Liver (tissue), 9 donors: ENCODE data around the gene TSPAN31. TPM values are rescaled to one million over a fixed set of nuclear protein-coding genes. Genes with fewer than 3 reads are reported as not detected.

Experiments used
- DNase-seq: peaks from one replicate; pipeline ENCODE4 v3.0.0-alpha.2; 2017; ENCODE audit warnings: low spot score
- H3K27ac ChIP-seq, 2 donors: one replicate each; pipeline ENCODE4 v1.7.0; 2013; ENCODE audit warnings: inconsistent platforms in 2 of 2, low read length in 2 of 2, control low read depth in 1 of 2, low read depth in 1 of 2, mild to moderate bottlenecking in 1 of 2
- H3K27me3 ChIP-seq, 4 donors: one replicate each; pipeline versions ENCODE4 v1.6.1 to v1.7.0; 2013; ENCODE audit warnings: low read length in 3 of 4, inconsistent platforms in 1 of 4, mild to moderate bottlenecking in 1 of 4, moderate library complexity in 1 of 4; ENCODE audit not compliant: control insufficient read depth in 4 of 4, insufficient read depth in 4 of 4
- H3K36me3 ChIP-seq, 4 donors: one replicate each; pipeline versions ENCODE4 v1.6.1 to v1.7.0; 2013; ENCODE audit warnings: low read length in 3 of 4, mild to moderate bottlenecking in 3 of 4, low read depth in 1 of 4, moderate library complexity in 1 of 4; ENCODE audit not compliant: control insufficient read depth in 4 of 4, insufficient read depth in 3 of 4
- H3K4me1 ChIP-seq, 4 donors: one replicate each; pipeline versions ENCODE4 v1.6.1 to v1.7.0; 2013; ENCODE audit warnings: low read length in 3 of 4, mild to moderate bottlenecking in 3 of 4, moderate library complexity in 1 of 4; ENCODE audit not compliant: control insufficient read depth in 4 of 4, insufficient read depth in 4 of 4
- H3K4me3 ChIP-seq, 3 donors: one replicate each; pipeline versions ENCODE4 v1.6.1 to v1.7.0; 2013; ENCODE audit warnings: low read length in 3 of 3, control low read depth in 1 of 3, low read depth in 1 of 3, mild to moderate bottlenecking in 1 of 3
- H3K9ac ChIP-seq, 2 donors: one replicate each; pipeline ENCODE4 v1.7.0; 2013; ENCODE audit warnings: low read length in 2 of 2, mild to moderate bottlenecking in 2 of 2, moderate library complexity in 2 of 2, control low read depth in 1 of 2, low read depth in 1 of 2
- H3K9me3 ChIP-seq, 4 donors: one replicate each; pipeline versions ENCODE4 v1.6.1 to v1.7.0; 2013; ENCODE audit warnings: low read length in 3 of 4; ENCODE audit not compliant: control insufficient read depth in 4 of 4
- ATF3 ChIP-seq: IDR thresholded peaks from 2 replicates; pipeline ENCODE4 v1.6.1; 2016; ENCODE audit warnings: antibody characterized with exemption
- CTCF ChIP-seq: fragments of 150-350 bp; IDR thresholded peaks from 2 replicates; pipeline ENCODE4 v1.5.1; 2017; ENCODE audit warnings: improper control_type of control experiment, low read depth, low read length; ENCODE audit not compliant: missing input control
- EGR1 ChIP-seq, 2 donors: IDR thresholded peaks; 2 replicates each; pipeline ENCODE4 v1.6.1; 2016 to 2018; ENCODE audit warnings: antibody characterized with exemption in 2 of 2, low read depth in 2 of 2
- FOXA1 ChIP-seq: IDR thresholded peaks from 2 replicates; pipeline ENCODE4 v1.6.1; 2016; ENCODE audit warnings: antibody characterized with exemption
- FOXA2 ChIP-seq: IDR thresholded peaks from 2 replicates; pipeline ENCODE4 v1.6.1; 2016; ENCODE audit warnings: antibody characterized with exemption
- GABPA ChIP-seq, 2 donors: IDR thresholded peaks in 1 of 2; conservative IDR thresholded peaks in 1 of 2; 2 replicates each; pipeline ENCODE4 v1.6.1; 2016; ENCODE audit warnings: antibody characterized with exemption in 2 of 2, mild to moderate bottlenecking in 1 of 2, moderate library complexity in 1 of 2
- HNF4G ChIP-seq: IDR thresholded peaks from 2 replicates; pipeline ENCODE4 v1.6.1; 2016; ENCODE audit warnings: antibody characterized with exemption
- JUND ChIP-seq, 2 donors: IDR thresholded peaks; 2 replicates each; pipeline ENCODE4 v1.6.1; 2016; ENCODE audit warnings: antibody characterized with exemption in 2 of 2
- NR2F2 ChIP-seq: IDR thresholded peaks from 2 replicates; pipeline ENCODE4 v1.6.1; 2016; ENCODE audit warnings: antibody characterized with exemption
- RAD21 ChIP-seq, 2 donors: IDR thresholded peaks; 2 replicates each; pipeline ENCODE4 v1.6.1; 2016; ENCODE audit warnings: antibody characterized with exemption in 2 of 2, mild to moderate bottlenecking in 2 of 2
- REST ChIP-seq: IDR thresholded peaks from 2 replicates; pipeline ENCODE4 v1.6.1; 2016; ENCODE audit warnings: antibody characterized with exemption, mild to moderate bottlenecking
- YY1 ChIP-seq: IDR thresholded peaks from 2 replicates; pipeline ENCODE4 v1.6.1; 2016; ENCODE audit warnings: antibody characterized with exemption, mild to moderate bottlenecking
- ZBTB33 ChIP-seq: IDR thresholded peaks from 2 replicates; pipeline ENCODE4 v1.6.1; 2016; ENCODE audit warnings: antibody characterized with exemption
- WGBS: extraction: QIAGEN DNeasy Blood & Tissue Kit; methylation state at CpG from one replicate; pipeline ENCODE4 v1.1.7; 2013; 5-methylcytosine and 5-hydroxymethylcytosine counted together
- polyA plus RNA-seq, 2 donors: library from polyadenylated mRNA; stranded (reverse) in 1 of 2; unstranded in 1 of 2; fragments of 200-250 nt in 1 of 2; fragments of >200 nt in 1 of 2; fragmentation: Nextera tagmentation in 1 of 2; extraction: Ambion mirVana in 1 of 2; gene quantifications; one replicate each; pipeline versions ENCODE4 v1.2.1 to v1.2.3, GENCODE V29; 2013 to 2015
- total RNA-seq, 2 donors: library from RNA; depleted of rRNA; stranded (reverse); fragments of >200 nt; gene quantifications; one replicate each; pipeline ENCODE4 v1.2.3, GENCODE V29; 2014
- donor health status: healthy.
- donor health status: healthy.
- donor health status: healthy.
- donor health status: healthy.
- donor health status: healthy.

TSPAN31 gene
- total and polyA plus RNA-seq, 4 donors = 16.9 to 39.4 (median 24.6) TPM

- Histone ChIP-seq H3K4me1 (peaks cover 5 to 30% (median 20%) of the 10 kb centered on the region in 4 donors), H3K27ac (no peak overlapping the region), H3K9ac (no peak overlapping the region), H3K27me3 (peaks cover 0 to 14% (median 6%) of the 10 kb centered on the region in 4 donors), H3K36me3 (peaks cover 6 to 14% (median 10%) of the 10 kb centered on the region in 4 donors), H3K9me3 (no peaks in the 10 kb centered on the region), H3K4me3 (peak overlapping the region in 2 of 3 donors; percentile 15 to 42)
- WGBS = 23% methylated on average over 17 of the region's 17 CpGs
- no peak for TF ChIP-seq ZBTB33
- DNase-seq = no peak
These were observed 19.8 kb downstream of the TSPAN31 start for GRCh38 chr12:57764662-57765002.

- 4% methylated on average over 60 of the region's 60 CpGs for WGBS
- peak overlapping the region in 2 of 3 donors; percentile 15 to 42 for H3K4me3 ChIP-seq
- peaks cover 5 to 30% (median 20%) of the 10 kb centered on the region in 4 donors for H3K4me1 ChIP-seq
- H3K9ac ChIP-seq = no peak overlapping the region
- no peak overlapping the region for H3K27ac ChIP-seq
- H3K36me3 ChIP-seq = peaks cover 7 to 19% (median 10%) of the 10 kb centered on the region in 4 donors
- TF ChIP-seq JUND (IDR thresholded peaks at IDR 0.05) = no peak
- TF ChIP-seq EGR1 (IDR thresholded peaks at IDR 0.05; ENCODE audit: low read depth in 2 of 2) = no peak
- TF ChIP-seq FOXA2 = no peak
- TF ChIP-seq GABPA (IDR thresholded peaks at IDR 0.05 in 1 of 2, conservative IDR thresholded peaks at IDR 0.05 in 1 of 2) = no peak
- TF ChIP-seq FOXA1 = no peak
- TF ChIP-seq ATF3 = no peak
- no peak for TF ChIP-seq REST
- TF ChIP-seq RAD21 (IDR thresholded peaks at IDR 0.05) = no peak
- no peak for TF ChIP-seq YY1
- no peak for TF ChIP-seq ZBTB33
- no peak for TF ChIP-seq NR2F2
- no peak for TF ChIP-seq CTCF
- no peak for TF ChIP-seq HNF4G
- no peaks in the 10 kb centered on the region for H3K9me3 ChIP-seq
- no peak for DNase-seq
- peaks cover 0 to 14% (median 6%) of the 10 kb centered on the region in 4 donors for H3K27me3 ChIP-seq
These were observed 20.3 kb downstream of the TSPAN31 start for GRCh38 chr12:57765003-57765697.
